ENCODE measurements around the gene TMEM60. TPM values are rescaled to one million over a fixed set of nuclear protein-coding genes. Genes with fewer than 3 reads are reported as not detected.

The TMEM60 gene
- total and polyA plus RNA-seq, 10 of the 15 experiments (the other 5 are each of a cell fraction or from before 2014, with no cell fraction given): 13.2 to 94.2 (median 30.2) TPM

GRCh38 chr7:77753173-77753572 lies 45.1 kb downstream of the TMEM60 start (continued):
- TF ChIP-seq, protein P1, sequence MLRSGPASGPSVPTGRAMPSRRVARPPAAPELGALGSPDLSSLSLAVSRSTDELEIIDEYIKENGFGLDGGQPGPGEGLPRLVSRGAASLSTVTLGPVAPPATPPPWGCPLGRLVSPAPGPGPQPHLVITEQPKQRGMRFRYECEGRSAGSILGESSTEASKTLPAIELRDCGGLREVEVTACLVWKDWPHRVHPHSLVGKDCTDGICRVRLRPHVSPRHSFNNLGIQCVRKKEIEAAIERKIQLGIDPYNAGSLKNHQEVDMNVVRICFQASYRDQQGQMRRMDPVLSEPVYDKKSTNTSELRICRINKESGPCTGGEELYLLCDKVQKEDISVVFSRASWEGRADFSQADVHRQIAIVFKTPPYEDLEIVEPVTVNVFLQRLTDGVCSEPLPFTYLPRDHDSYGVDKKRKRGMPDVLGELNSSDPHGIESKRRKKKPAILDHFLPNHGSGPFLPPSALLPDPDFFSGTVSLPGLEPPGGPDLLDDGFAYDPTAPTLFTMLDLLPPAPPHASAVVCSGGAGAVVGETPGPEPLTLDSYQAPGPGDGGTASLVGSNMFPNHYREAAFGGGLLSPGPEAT (IDR thresholded peaks at IDR 0.05; ENCODE audit: low read depth): no peak
- no peak for TF ChIP-seq NFYB (IDR thresholded peaks at IDR 0.05; ENCODE audit: insufficient read depth, low read depth, low read length)
- TF ChIP-seq CBX3 (IDR thresholded peaks at IDR 0.05; ENCODE audit: borderline replicate concordance, low read depth): no peak
- TF ChIP-seq ZNF274 (IDR thresholded peaks at IDR 0.05; ENCODE audit: insufficient read depth, insufficient read length): no peak
- no peak for TF ChIP-seq KLF5 (IDR thresholded peaks at IDR 0.05; ENCODE audit: partially characterized antibody)
- no peak for TF ChIP-seq PAX8 (IDR thresholded peaks at IDR 0.05)
- TF ChIP-seq, protein P2, sequence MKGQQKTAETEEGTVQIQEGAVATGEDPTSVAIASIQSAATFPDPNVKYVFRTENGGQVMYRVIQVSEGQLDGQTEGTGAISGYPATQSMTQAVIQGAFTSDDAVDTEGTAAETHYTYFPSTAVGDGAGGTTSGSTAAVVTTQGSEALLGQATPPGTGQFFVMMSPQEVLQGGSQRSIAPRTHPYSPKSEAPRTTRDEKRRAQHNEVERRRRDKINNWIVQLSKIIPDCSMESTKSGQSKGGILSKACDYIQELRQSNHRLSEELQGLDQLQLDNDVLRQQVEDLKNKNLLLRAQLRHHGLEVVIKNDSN (IDR thresholded peaks at IDR 0.05; ENCODE audit: borderline replicate concordance, extremely low read length, insufficient read depth, low read depth, low read length): no peak

GRCh38 chr7:77752016-77752415 lies 46.2 kb downstream of the TMEM60 start:
- H3K36me3 ChIP-seq (ENCODE audit: control insufficient read depth in 2 of 2, insufficient read depth in 2 of 2, low read length in 1 of 2): peaks cover 0 to 2% of the 10 kb centered on the region in 2 experiments; a peak in 2 of 4 replicates
- ChIA-PET CTCF (interaction anchor here (1.2 to 9.8 kb wide), 2 partner anchors 14 to 98 kb away, joined by 4 to 218 read pairs; no protein-coding TSS in a partner anchor), RAD21 (ENCODE audit: unreplicated experiment) (no interaction called here), SMC1A (ENCODE audit: uncharacterized antibody, unreplicated experiment) (no interaction called here), POLR2A (no interaction called here)
- FAIRE-seq: no peak
- no TSS peak for BruUV-seq (replicated peaks)
- TF ChIP-seq SMARCA5 (IDR thresholded peaks at IDR 0.05) (no peak), SIX5 (IDR thresholded peaks at IDR 0.05; ENCODE audit: low read depth, low read length, severe bottlenecking) (no peak), SIN3A (IDR thresholded peaks at IDR 0.05; ENCODE audit: low read depth, low read length) (no peak), TBL1XR1 (IDR thresholded peaks at IDR 0.05; ENCODE audit: low read depth, low read length) (no peak), TARDBP (IDR thresholded peaks at IDR 0.05; ENCODE audit: borderline replicate concordance) (no peak), ASH2L (IDR thresholded peaks at IDR 0.05; ENCODE audit: borderline replicate concordance, low read depth) (no peak)
- TF ChIP-seq, protein P3, sequence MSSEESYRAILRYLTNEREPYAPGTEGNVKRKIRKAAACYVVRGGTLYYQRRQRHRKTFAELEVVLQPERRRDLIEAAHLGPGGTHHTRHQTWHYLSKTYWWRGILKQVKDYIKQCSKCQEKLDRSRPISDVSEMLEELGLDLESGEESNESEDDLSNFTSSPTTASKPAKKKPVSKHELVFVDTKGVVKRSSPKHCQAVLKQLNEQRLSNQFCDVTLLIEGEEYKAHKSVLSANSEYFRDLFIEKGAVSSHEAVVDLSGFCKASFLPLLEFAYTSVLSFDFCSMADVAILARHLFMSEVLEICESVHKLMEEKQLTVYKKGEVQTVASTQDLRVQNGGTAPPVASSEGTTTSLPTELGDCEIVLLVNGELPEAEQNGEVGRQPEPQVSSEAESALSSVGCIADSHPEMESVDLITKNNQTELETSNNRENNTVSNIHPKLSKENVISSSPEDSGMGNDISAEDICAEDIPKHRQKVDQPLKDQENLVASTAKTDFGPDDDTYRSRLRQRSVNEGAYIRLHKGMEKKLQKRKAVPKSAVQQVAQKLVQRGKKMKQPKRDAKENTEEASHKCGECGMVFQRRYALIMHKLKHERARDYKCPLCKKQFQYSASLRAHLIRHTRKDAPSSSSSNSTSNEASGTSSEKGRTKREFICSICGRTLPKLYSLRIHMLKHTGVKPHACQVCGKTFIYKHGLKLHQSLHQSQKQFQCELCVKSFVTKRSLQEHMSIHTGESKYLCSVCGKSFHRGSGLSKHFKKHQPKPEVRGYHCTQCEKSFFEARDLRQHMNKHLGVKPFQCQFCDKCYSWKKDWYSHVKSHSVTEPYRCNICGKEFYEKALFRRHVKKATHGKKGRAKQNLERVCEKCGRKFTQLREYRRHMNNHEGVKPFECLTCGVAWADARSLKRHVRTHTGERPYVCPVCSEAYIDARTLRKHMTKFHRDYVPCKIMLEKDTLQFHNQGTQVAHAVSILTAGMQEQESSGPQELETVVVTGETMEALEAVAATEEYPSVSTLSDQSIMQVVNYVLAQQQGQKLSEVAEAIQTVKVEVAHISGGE (CRISPR knock-in tag; IDR thresholded peaks at IDR 0.05): no peak
- no peaks in the 10 kb centered on the region for H3K4me1 ChIP-seq (ENCODE audit: control insufficient read depth, insufficient read depth, low read length)
- DNase-seq (ENCODE audit: low read depth, low spot score): no peak
- no peaks in the 10 kb centered on the region for H3K9me3 ChIP-seq (replicated peaks; ENCODE audit: control insufficient read depth, insufficient read depth, low read length)
- H3K4me2 ChIP-seq (ENCODE audit: control insufficient read depth, insufficient read depth): no peak overlapping the region
- no peak overlapping the region for H3K27ac ChIP-seq (ENCODE audit: control insufficient read depth, insufficient read depth)
- WGBS (ENCODE audit: insufficient coverage, insufficient replicate concordance, low lambda C conversion rate, missing lambda C conversion rate): 83% methylated on average over 2 of the region's 2 CpGs
- intact Hi-C loops (cut with micrococcal nuclease; ENCODE audit: unreplicated experiment) (no loop called here), in situ Hi-C loops (cut with MboI) (loop anchor here (5.0 kb wide), 1 partner anchor 95 kb away; no protein-coding TSS in a partner anchor)
- no peak overlapping the region for H2AFZ ChIP-seq (ENCODE audit: control insufficient read depth, low read depth, low read length)
- H3K4me3 ChIP-seq: no peak overlapping the region
- ATAC-seq: no peak
- H3K9ac ChIP-seq (ENCODE audit: control insufficient read depth, insufficient read depth, low read length): no peak overlapping the region
- peaks cover 2% of the 10 kb centered on the region; the same call in 1 of the 2 replicates for H3K79me2 ChIP-seq (ENCODE audit: control insufficient read depth, insufficient read depth, low read length)
- no peaks in the 10 kb centered on the region for H3K27me3 ChIP-seq (replicated peaks in 1 of 2; ENCODE audit: control insufficient read depth in 2 of 2, insufficient read depth in 2 of 2, low read length in 1 of 2)
- no peaks in the 10 kb centered on the region for H4K20me1 ChIP-seq (ENCODE audit: control insufficient read depth, insufficient read depth)
